ENCODE data around the gene ZNF627. TPM values are rescaled to one million over a fixed set of nuclear protein-coding genes. Genes with fewer than 3 reads are reported as not detected.
"Not testable (repeated sequence)": the region's sequence is repeated elsewhere in the genome, so short reads cannot be mapped to it uniquely, and the experiment has no call there.

The ZNF627 gene
- total and polyA plus RNA-seq, 10 donors = 4.5 to 14.5 (median 11.9) TPM

DNA sequence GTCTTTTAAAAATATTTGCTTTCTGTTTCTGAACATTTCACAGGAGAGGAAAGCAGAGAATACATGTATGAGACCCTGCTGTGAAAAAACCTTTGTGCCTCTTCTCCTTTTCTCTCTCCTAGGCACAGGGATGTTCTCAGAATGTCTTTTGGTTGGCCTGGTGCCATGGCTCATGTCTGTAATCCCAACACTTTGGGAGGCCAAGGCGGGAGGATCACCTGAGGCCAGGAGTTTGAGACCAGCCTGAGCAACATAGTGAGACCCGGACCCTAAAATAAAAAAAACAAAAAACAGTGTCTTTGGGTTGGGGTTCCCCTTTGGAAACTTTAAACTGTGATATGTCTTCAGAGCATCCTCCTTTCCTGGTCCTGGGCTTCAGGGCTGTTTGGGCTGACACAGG, 1.5 kb downstream of the ZNF627 start:
- H3K36me3 ChIP-seq = peaks cover 0 to 3% (median 0%) of the 10 kb centered on the region in 6 donors
- no peak for TF ChIP-seq POLR2A (IDR thresholded peaks at IDR 0.05)
- TF ChIP-seq, protein P1, sequence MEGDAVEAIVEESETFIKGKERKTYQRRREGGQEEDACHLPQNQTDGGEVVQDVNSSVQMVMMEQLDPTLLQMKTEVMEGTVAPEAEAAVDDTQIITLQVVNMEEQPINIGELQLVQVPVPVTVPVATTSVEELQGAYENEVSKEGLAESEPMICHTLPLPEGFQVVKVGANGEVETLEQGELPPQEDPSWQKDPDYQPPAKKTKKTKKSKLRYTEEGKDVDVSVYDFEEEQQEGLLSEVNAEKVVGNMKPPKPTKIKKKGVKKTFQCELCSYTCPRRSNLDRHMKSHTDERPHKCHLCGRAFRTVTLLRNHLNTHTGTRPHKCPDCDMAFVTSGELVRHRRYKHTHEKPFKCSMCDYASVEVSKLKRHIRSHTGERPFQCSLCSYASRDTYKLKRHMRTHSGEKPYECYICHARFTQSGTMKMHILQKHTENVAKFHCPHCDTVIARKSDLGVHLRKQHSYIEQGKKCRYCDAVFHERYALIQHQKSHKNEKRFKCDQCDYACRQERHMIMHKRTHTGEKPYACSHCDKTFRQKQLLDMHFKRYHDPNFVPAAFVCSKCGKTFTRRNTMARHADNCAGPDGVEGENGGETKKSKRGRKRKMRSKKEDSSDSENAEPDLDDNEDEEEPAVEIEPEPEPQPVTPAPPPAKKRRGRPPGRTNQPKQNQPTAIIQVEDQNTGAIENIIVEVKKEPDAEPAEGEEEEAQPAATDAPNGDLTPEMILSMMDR (IDR thresholded peaks at IDR 0.05 in 8 of 11, conservative IDR thresholded peaks at IDR 0.05 in 3 of 11) = no peak
- no peak for TF ChIP-seq POLR2AphosphoS5 (IDR thresholded peaks at IDR 0.05)
- no peaks in the 10 kb centered on the region for H3K27me3 ChIP-seq (replicated peaks in 1 of 7)
- no peak overlapping the region for H3K27ac ChIP-seq
- no peaks in the 10 kb centered on the region for H3K9me3 ChIP-seq
- DNase-seq = no peak
- peaks cover 9 to 48% (median 18%) of the 10 kb centered on the region in 6 donors for H3K4me1 ChIP-seq
- 86 to 98% (median 93%) methylated on average over 2 of the region's 2 CpGs for WGBS, 5 donors
- peak overlapping the region in 2 of 8 donors; percentile 77 to 87 for H3K4me3 ChIP-seq
- intact Hi-C loops (cut with DNase I; ENCODE audit: low total_unique reads) = no loop called here

DNA sequence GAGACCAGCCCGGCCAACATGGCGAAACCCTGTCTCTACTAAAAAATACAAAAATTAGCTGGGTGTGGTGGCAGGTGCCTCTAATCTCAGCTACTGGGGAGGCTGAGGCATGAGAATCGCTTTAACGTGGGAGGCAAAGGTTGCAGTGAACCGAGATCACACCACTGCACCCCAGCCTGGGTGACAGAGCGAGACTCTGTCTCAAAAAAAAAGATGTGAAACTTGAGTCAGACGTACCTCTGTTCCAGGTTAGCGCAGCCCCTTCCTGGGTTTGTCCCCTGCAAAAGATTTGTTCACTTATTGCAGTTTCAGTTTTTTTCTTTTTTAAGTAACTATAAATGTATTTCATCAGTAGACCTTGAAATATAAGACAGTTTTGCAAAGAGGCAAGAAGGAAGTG, 2.4 kb downstream of the ZNF627 start:
- H3K4me3 ChIP-seq; DNase-seq; H3K9me3 ChIP-seq; H3K27ac ChIP-seq; intact Hi-C loops (cut with DNase I; ENCODE audit: low total_unique reads); H3K27me3 ChIP-seq (replicated peaks in 1 of 7): not testable (repeated sequence)
- peaks cover 9 to 48% (median 18%) of the 10 kb centered on the region in 6 donors for H3K4me1 ChIP-seq
- peaks cover 0 to 12% (median 4%) of the 10 kb centered on the region in 6 donors for H3K36me3 ChIP-seq
- 71 to 80% (median 78%) methylated on average over 8 of the region's 8 CpGs for WGBS, 5 donors

DNA sequence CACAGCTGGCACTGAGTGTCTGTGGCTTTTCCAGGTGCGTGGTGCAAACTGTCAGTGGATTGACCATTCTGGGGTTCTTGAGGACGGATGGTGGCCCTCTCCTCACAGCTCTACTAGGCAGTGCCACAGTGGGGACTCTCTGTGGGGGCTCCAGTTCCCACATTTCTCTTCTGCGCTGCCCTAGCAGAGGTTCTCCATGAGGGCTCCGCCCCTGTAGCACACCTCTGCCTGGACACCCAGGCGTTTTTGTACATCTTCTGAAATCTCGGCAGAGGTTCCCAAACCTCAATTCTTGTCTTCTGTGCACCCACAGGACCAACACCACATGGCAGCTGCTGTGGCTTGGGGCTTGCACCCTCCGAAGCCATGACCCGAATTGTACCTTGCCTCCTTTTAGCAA, 9.2 kb downstream of the ZNF627 start:
- peaks cover 0 to 49% (median 26%) of the 10 kb centered on the region in 8 donors for H3K9me3 ChIP-seq
- no peak overlapping the region for H3K4me3 ChIP-seq
- H3K36me3 ChIP-seq = peaks cover 0 to 47% (median 8%) of the 10 kb centered on the region in 6 donors
- intact Hi-C loops (cut with DNase I; ENCODE audit: low total_unique reads) = no loop called here
- 97 to 98% (median 97%) methylated on average over 8 of the region's 8 CpGs for WGBS, 5 donors
- H3K27ac ChIP-seq = no peak overlapping the region
- no peak for DNase-seq
- H3K27me3 ChIP-seq (replicated peaks in 1 of 7) = no peaks in the 10 kb centered on the region
- TF ChIP-seq POLR2AphosphoS5 (IDR thresholded peaks at IDR 0.05) (no peak), POLR2A (IDR thresholded peaks at IDR 0.05) (no peak)
- TF ChIP-seq, protein P1 (IDR thresholded peaks at IDR 0.05 in 8 of 11, conservative IDR thresholded peaks at IDR 0.05 in 3 of 11) = no peak
- H3K4me1 ChIP-seq = no peaks in the 10 kb centered on the region

DNA sequence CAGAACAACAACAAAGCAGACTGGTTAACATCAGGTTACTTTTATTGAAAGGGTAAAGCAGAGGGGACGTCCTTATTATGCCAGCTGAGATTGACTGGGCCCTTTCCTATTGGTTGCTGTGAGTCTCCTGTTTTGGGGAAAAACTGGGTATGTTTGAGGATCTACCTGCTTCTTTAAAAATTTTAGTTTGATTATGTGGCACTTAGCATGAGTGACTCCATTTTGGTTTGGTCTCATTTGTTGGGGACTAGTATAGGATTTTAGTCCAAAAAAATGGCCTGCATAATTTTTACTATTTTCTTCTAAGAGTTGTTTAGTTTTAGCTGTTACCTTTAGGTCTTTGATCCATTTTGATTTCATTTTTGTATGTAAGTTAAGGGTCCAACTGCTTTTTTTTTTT, 14.4 kb downstream of the ZNF627 start:
- Histone ChIP-seq H3K4me3 (no peak overlapping the region), H3K36me3 (peaks cover 7 to 51% (median 29%) of the 10 kb centered on the region in 6 donors), H3K27ac (no peak overlapping the region), H3K4me1 (no peaks in the 10 kb centered on the region), H3K27me3 (replicated peaks in 1 of 7) (no peaks in the 10 kb centered on the region), H3K9me3 (peaks cover 3 to 41% (median 25%) of the 10 kb centered on the region in 8 donors)
- 92 to 100% (median 97%) methylated on average over 1 of the region's 1 CpG for WGBS, 5 donors
- TF ChIP-seq POLR2A (IDR thresholded peaks at IDR 0.05) (no peak), POLR2AphosphoS5 (IDR thresholded peaks at IDR 0.05) (no peak)
- intact Hi-C loops (cut with DNase I; ENCODE audit: low total_unique reads) = no loop called here
- no peak for DNase-seq

DNA sequence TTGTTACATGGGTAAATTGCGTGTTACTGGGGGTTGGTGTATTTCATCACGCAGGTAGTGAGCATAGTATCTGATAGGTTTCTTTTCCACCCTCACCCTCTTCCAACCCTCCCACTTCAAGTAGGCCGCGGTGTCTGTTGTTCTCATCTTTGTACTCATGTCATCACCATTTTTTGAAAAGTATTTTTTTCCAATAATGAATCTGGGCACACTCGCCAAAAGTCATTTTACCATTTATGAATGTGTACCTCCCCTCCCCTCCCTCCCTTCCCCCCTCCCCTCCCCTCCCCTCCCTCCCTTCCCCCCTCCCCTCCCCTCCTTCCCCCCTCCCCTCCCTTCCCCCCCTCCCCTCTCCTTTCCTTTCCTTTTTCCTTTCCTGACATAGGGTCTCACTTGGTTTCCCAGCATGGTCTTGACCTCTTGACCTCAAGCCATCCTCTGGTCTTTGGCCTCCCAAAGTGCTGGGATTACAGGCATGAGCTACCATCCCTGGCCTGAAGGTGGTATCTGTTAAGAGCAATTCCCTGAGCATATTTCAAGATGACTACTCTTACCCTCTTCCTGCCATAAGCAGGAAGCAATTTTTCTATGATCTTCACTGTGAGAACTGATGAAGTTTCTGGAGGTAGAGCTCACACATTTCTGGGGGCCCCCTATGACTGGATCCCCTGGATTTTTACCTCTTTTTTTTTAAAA, 15.7 kb downstream of the ZNF627 start:
- Histone ChIP-seq H3K27ac (no peak overlapping the region), H3K4me3 (no peak overlapping the region), H3K36me3 (peaks cover 17 to 51% (median 38%) of the 10 kb centered on the region in 6 donors), H3K9me3 (peaks cover 11 to 41% (median 27%) of the 10 kb centered on the region in 8 donors), H3K27me3 (replicated peaks in 1 of 7) (no peaks in the 10 kb centered on the region), H3K4me1 (no peaks in the 10 kb centered on the region)
- no peak for DNase-seq
- intact Hi-C loops (cut with DNase I; ENCODE audit: low total_unique reads) = no loop called here
- TF ChIP-seq, protein P1 (IDR thresholded peaks at IDR 0.05 in 8 of 11, conservative IDR thresholded peaks at IDR 0.05 in 3 of 11) = no peak
- TF ChIP-seq POLR2AphosphoS5 (IDR thresholded peaks at IDR 0.05) (no peak), POLR2A (IDR thresholded peaks at IDR 0.05) (no peak)
- 95 to 99% (median 96%) methylated on average over 5 of the region's 5 CpGs for WGBS, 5 donors

All from spleen (tissue), 11 donors.